Lower lobe of right lung (tissue), 2 donors: ENCODE data around the gene CDO1. TPM values are rescaled to one million over a fixed set of nuclear protein-coding genes. Genes with fewer than 3 reads are reported as not detected.
"Not testable (repeated sequence)": the region's sequence is repeated elsewhere in the genome, so short reads cannot be mapped to it uniquely, and the experiment has no call there.

ENCODE experiments used
- ATAC-seq, 2 donors: fragments of 200-7000 bp; cut with Tn5 transposase; one replicate each; pipeline ENCODE4 v1.9.1; 2020 to 2022; ENCODE audit warnings: mild to moderate bottlenecking in 2 of 2, moderate library complexity in 2 of 2
- DNase-seq: peaks from one replicate; pipeline ENCODE4 v3.0.0-alpha.2; 2020
- H3K27ac ChIP-seq: fragments of 200-600 bp; one replicate; pipeline ENCODE4 v1.8.0; 2022
- H3K27me3 ChIP-seq: fragments of 200-600 bp; one replicate; pipeline ENCODE4 v1.8.0; 2022; ENCODE audit warnings: low read depth
- H3K36me3 ChIP-seq: fragments of 200-600 bp; one replicate; pipeline ENCODE4 v1.8.0; 2022; ENCODE audit warnings: mild to moderate bottlenecking
- H3K4me1 ChIP-seq: fragments of 200-600 bp; one replicate; pipeline ENCODE4 v1.8.0; 2022
- H3K4me3 ChIP-seq: fragments of 200-600 bp; one replicate; pipeline ENCODE4 v1.8.0; 2022; ENCODE audit warnings: mild to moderate bottlenecking
- H3K9me3 ChIP-seq: fragments of 200-600 bp; one replicate; pipeline ENCODE4 v1.8.0; 2022
- intact Hi-C: fragments of 100-400 bp; cut with DNase I; formaldehyde crosslinking; loops from one replicate; pipeline ENCODE4 v1.11.0; 2022
- total RNA-seq: library from RNA; stranded (reverse); fragmentation: NEBNext Ultra II Directional; extraction: Animal tissue kit (Norgen Biotek cat#: 25700); gene quantifications from one replicate; pipeline ENCODE4 v1.2.1, GENCODE V29; 2021
- TF ChIP-seq, protein P1 (sequence below): fragments of 200-600 bp; IDR thresholded peaks from one replicate; pipeline ENCODE4 v1.8.0; 2022; ENCODE audit warnings: antibody characterized with exemption, mild to moderate bottlenecking
- donor health status: DM: no; HTN: yes; CAD: no; lungs with severe emphysema.

The CDO1 gene
- total RNA-seq, 1 donor from 2014 or later = 12.8 TPM

DNA sequence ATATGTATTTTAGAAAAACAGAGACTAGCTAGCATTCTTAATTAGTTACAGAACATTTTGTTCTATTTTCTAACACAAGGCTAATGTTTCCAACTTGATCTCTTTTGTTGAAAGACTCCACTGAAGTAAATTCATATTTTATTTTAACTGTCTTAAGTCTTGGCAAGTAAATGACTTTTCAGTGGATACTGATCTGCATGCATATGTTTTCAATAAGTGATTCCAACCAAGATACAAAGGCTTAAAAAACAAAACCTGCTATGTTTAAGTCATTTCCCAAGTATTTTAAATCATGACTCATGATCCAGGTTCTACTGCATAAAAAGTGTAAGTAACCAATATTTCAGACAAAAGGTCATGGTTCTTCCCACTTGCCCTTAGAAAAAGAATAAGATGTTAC, 5.7 kb downstream of the CDO1 start:
- H3K9me3 ChIP-seq = no peaks in the 10 kb centered on the region
- no peak overlapping the region for H3K4me3 ChIP-seq
- DNase-seq (no peak), ATAC-seq (no peak)
- H3K27me3 ChIP-seq = peaks cover 39% of the 10 kb centered on the region
- H3K27ac ChIP-seq = no peak overlapping the region
- TF ChIP-seq, protein P1, sequence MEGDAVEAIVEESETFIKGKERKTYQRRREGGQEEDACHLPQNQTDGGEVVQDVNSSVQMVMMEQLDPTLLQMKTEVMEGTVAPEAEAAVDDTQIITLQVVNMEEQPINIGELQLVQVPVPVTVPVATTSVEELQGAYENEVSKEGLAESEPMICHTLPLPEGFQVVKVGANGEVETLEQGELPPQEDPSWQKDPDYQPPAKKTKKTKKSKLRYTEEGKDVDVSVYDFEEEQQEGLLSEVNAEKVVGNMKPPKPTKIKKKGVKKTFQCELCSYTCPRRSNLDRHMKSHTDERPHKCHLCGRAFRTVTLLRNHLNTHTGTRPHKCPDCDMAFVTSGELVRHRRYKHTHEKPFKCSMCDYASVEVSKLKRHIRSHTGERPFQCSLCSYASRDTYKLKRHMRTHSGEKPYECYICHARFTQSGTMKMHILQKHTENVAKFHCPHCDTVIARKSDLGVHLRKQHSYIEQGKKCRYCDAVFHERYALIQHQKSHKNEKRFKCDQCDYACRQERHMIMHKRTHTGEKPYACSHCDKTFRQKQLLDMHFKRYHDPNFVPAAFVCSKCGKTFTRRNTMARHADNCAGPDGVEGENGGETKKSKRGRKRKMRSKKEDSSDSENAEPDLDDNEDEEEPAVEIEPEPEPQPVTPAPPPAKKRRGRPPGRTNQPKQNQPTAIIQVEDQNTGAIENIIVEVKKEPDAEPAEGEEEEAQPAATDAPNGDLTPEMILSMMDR = no peak
- no peaks in the 10 kb centered on the region for H3K36me3 ChIP-seq
- H3K4me1 ChIP-seq = peaks cover 3% of the 10 kb centered on the region
- intact Hi-C loops = no loop called here

DNA sequence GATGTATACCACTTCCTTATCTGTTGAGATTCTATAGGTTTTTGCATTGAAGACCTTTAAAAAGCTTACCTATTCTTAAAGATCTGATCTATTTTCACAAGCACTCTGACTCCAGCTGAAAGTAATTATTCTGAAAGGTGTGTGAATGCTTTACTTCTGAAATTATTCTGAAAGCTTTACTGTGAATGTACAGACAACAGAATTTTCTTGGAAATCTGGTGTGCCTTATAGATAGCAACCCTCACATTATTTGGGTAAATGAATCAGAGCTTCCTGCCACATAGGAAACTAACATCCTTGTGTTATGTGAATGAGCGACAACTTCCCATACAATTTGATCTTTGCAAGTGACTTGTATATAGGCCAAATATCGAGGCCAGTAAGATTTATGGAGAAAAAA, 6.5 kb downstream of the CDO1 start:
- H3K4me3 ChIP-seq = no peak overlapping the region
- intact Hi-C loops = no loop called here
- TF ChIP-seq, protein P1 = no peak
- H3K27me3 ChIP-seq = peaks cover 33% of the 10 kb centered on the region
- no peaks in the 10 kb centered on the region for H3K4me1 ChIP-seq
- no peaks in the 10 kb centered on the region for H3K36me3 ChIP-seq
- no peaks in the 10 kb centered on the region for H3K9me3 ChIP-seq
- ATAC-seq = no peak
- H3K27ac ChIP-seq = no peak overlapping the region
- no peak for DNase-seq

DNA sequence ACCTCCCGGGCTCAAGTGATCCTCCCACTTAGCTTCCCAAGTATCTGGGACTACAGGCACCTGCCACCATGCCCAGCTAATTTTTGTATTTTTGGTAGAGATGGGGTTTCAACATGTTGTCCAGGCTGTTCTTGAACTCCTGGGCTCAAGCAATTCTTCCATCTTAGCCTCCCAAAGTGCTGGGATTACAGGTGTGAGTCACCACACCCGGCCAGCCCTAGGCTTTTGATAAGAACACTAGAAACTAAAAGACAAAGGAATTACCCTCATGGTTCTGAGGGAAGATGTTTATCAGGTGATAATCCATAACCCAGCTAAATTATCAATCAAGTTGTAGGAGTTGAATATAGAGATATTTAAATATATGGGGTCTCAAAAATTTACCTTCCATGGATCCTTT, 8.4 kb downstream of the CDO1 start:
- intact Hi-C loops, DNase-seq, H3K9me3 ChIP-seq, ATAC-seq, H3K27ac ChIP-seq, H3K4me3 ChIP-seq, H3K36me3 ChIP-seq, H3K4me1 ChIP-seq: not testable (repeated sequence)
- peaks cover 14% of the 10 kb centered on the region for H3K27me3 ChIP-seq

GRCh38 chr5:115807654-115808052, 8.8 kb downstream of the CDO1 start:
- H3K4me1 ChIP-seq = no peaks in the 10 kb centered on the region
- no peaks in the 10 kb centered on the region for H3K9me3 ChIP-seq
- H3K36me3 ChIP-seq = no peaks in the 10 kb centered on the region
- no peak overlapping the region for H3K4me3 ChIP-seq
- intact Hi-C loops = no loop called here
- no peak for ATAC-seq
- H3K27ac ChIP-seq = no peak overlapping the region
- H3K27me3 ChIP-seq = peaks cover 10% of the 10 kb centered on the region
- TF ChIP-seq, protein P1 = no peak
- no peak for DNase-seq

- H3K4me3 ChIP-seq = no peak overlapping the region
- H3K4me1 ChIP-seq = no peaks in the 10 kb centered on the region
- intact Hi-C loops = no loop called here
- H3K9me3 ChIP-seq = no peaks in the 10 kb centered on the region
- no peak for ATAC-seq
- DNase-seq = no peak
- no peak overlapping the region for H3K27ac ChIP-seq
- H3K36me3 ChIP-seq = no peaks in the 10 kb centered on the region
- TF ChIP-seq, protein P1 = no peak
- H3K27me3 ChIP-seq = peaks cover 5% of the 10 kb centered on the region
Measured at GRCh38 chr5:115806986-115807653, 9.3 kb downstream of the CDO1 start.

DNA sequence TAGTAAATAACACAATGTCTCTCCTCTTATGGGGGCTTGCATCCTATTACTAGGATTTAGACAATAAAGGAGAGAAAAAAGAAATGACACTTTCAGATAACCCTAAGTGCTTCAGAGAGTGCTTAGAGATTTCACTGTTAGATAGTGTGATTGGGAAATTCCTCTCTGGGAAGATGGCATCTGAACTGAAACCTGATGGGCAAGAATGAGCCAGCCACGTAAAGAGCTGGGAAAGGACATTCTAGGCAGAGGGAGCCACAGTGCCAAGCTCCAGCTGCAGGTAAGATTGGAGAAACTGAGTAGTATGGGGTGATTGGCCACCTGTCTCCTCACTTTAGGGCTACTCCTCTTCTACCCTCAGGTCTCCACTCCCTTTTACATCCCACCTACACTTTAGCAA, 14.5 kb downstream of the CDO1 start:
- no peaks in the 10 kb centered on the region for H3K27me3 ChIP-seq
- TF ChIP-seq, protein P1 = no peak
- no peak overlapping the region for H3K27ac ChIP-seq
- H3K4me1 ChIP-seq = no peaks in the 10 kb centered on the region
- H3K9me3 ChIP-seq = no peaks in the 10 kb centered on the region
- no peaks in the 10 kb centered on the region for H3K36me3 ChIP-seq
- DNase-seq = no peak
- H3K4me3 ChIP-seq = no peak overlapping the region
- no peak for ATAC-seq
- intact Hi-C loops = no loop called here
